ENCODE measurements around the gene CREB5. TPM values are rescaled to one million over a fixed set of nuclear protein-coding genes. Genes with fewer than 3 reads are reported as not detected.

Gene CREB5
- total and polyA plus RNA-seq, 2 of the 8 experiments (the other 6 are each of a cell fraction or from before 2014, with no cell fraction given) = 2.4 to 2.7 TPM

- TF ChIP-seq ASH2L (IDR thresholded peaks at IDR 0.05; ENCODE audit: low read length) = no peak
- no peak for TF ChIP-seq PHF8 (conservative IDR thresholded peaks at IDR 0.05; ENCODE audit: low read depth, low read length)
- TF ChIP-seq SP2 (IDR thresholded peaks at IDR 0.05; ENCODE audit: low read length) = no peak
- TF ChIP-seq CEBPB (IDR thresholded peaks at IDR 0.05; ENCODE audit: low read depth, low read length) = no peak
- TF ChIP-seq CHD1 (IDR thresholded peaks at IDR 0.05; ENCODE audit: low read depth, low read length) = no peak
- no peak for TF ChIP-seq GTF2F1 (IDR thresholded peaks at IDR 0.05; ENCODE audit: borderline replicate concordance, low read depth, low read length)
- H4K8ac ChIP-seq (ENCODE audit: extremely low read depth, insufficient read depth, low read length) = no peak overlapping the region
- no peak overlapping the region for H3K14ac ChIP-seq (ENCODE audit: insufficient read length)
- no peak for FAIRE-seq
- ChIA-PET POLR2A (ENCODE audit: partially characterized antibody) (no interaction called here), CTCF (ENCODE audit: partially characterized antibody) (no interaction called here)
- H2AK5ac ChIP-seq (ENCODE audit: low read depth, low read length) = no peak overlapping the region
- H3K4me2 ChIP-seq (ENCODE audit: insufficient read depth in 1 of 2, low read depth in 2 of 2, low read length in 2 of 2) = no peak overlapping the region
- no peak overlapping the region for H2BK120ac ChIP-seq (replicated peaks; ENCODE audit: low read depth, low read length)
- H3K9me3 ChIP-seq (ENCODE audit: insufficient read depth in 2 of 2, low read depth in 1 of 2, low read length in 1 of 2) = no peaks in the 10 kb centered on the region
- no peak for DNase-seq (ENCODE audit: low read depth in 1 of 2, low spot score in 2 of 2)
- no peak overlapping the region for H3K27ac ChIP-seq (ENCODE audit: low read depth, low read length)
- H3K9ac ChIP-seq (replicated peaks in 1 of 4; ENCODE audit: extremely low read depth in 1 of 4, low read depth in 3 of 4, low read length in 3 of 4) = no peak overlapping the region
- no peaks in the 10 kb centered on the region for H3K79me2 ChIP-seq (ENCODE audit: control insufficient read depth in 1 of 2, insufficient read depth in 2 of 2, low read length in 2 of 2)
- no peak overlapping the region for H3K18ac ChIP-seq (ENCODE audit: extremely low read depth, low read length)
- H4K20me1 ChIP-seq (replicated peaks in 1 of 2; ENCODE audit: control insufficient read depth in 1 of 2, insufficient read depth in 2 of 2, low read length in 2 of 2) = no peaks in the 10 kb centered on the region
- no peak overlapping the region for H3K4me3 ChIP-seq (ENCODE audit: extremely low read depth in 1 of 4, insufficient read depth in 2 of 4, low read depth in 3 of 4, low read length in 4 of 4)
- H3K79me1 ChIP-seq (ENCODE audit: low read depth, low read length) = no peaks in the 10 kb centered on the region
- no peak overlapping the region for H2AFZ ChIP-seq (ENCODE audit: low read length)
- no peaks in the 10 kb centered on the region for H3K4me1 ChIP-seq (replicated peaks in 1 of 4; ENCODE audit: control insufficient read depth in 3 of 4, insufficient read depth in 4 of 4, low read length in 3 of 4)
- H2BK20ac ChIP-seq (ENCODE audit: low read length) = no peak overlapping the region
- H3K23me2 ChIP-seq (ENCODE audit: low read depth, low read length) = no peaks in the 10 kb centered on the region
- H3K36me3 ChIP-seq (ENCODE audit: control insufficient read depth in 2 of 4, insufficient read depth in 4 of 4, low read length in 3 of 4) = no peaks in the 10 kb centered on the region
- H3K23ac ChIP-seq (ENCODE audit: insufficient read length) = no peak overlapping the region
- WGBS, 2 experiments (ENCODE audit: extremely low coverage in 1 of 2, insufficient coverage in 1 of 2, insufficient read length in 1 of 2, insufficient replicate concordance in 2 of 2, low coverage in 1 of 2, low lambda C conversion rate in 2 of 2, missing lambda C conversion rate in 1 of 2) = 92% methylated on average over 4 of the region's 4 CpGs; no CpG with 5 or more reads in 1 of the 2 experiments
- H4K91ac ChIP-seq (replicated peaks; ENCODE audit: insufficient read length, low read length) = no peak overlapping the region
- no peak overlapping the region for H2BK5ac ChIP-seq (ENCODE audit: low read depth, low read length)
- no peaks in the 10 kb centered on the region; a peak in 1 of 7 replicates for H3K27me3 ChIP-seq (replicated peaks in 1 of 4; ENCODE audit: control insufficient read depth in 3 of 4, extremely low read depth in 1 of 4, insufficient read depth in 3 of 4, low read length in 3 of 4)
- H2BK12ac ChIP-seq (ENCODE audit: low read depth, low read length) = no peak overlapping the region
- H2BK15ac ChIP-seq (ENCODE audit: low read length) = no peak overlapping the region
- no peak overlapping the region for H3K56ac ChIP-seq (replicated peaks; ENCODE audit: insufficient read length, low read depth, low read length)
- H3K4ac ChIP-seq (replicated peaks; ENCODE audit: insufficient read length, low read depth, low read length) = no peak overlapping the region
- no peak overlapping the region for H4K5ac ChIP-seq (ENCODE audit: insufficient read length, low read depth, low read length)
These were observed 11.7 kb downstream of the CREB5 start for GRCh38 chr7:28423918-28424514.
